RWPE2 (cell line): ENCODE data around the gene SLC22A2.

Experiments used
- ATAC-seq: fragments of 200-7000 bp; cut with Tn5 transposase; 3 replicates; pipeline ENCODE4 v1.9.1; 2021; ENCODE audit warnings: low read depth
- DNase-seq: peaks from one replicate; pipeline ENCODE4 v3.0.0-alpha.2; 2020; ENCODE audit warnings: low spot score
- H3K27ac ChIP-seq: fragments of 450-650 bp; 2 replicates; pipeline ENCODE4 v1.5.1; 2017; ENCODE audit warnings: mild to moderate bottlenecking; ENCODE audit not compliant: poor library complexity, severe bottlenecking
- H3K27me3 ChIP-seq: fragments of 250-450 bp; sonication (Bioruptor Pico); 2 replicates; pipeline ENCODE4 v1.5.1; 2021; ENCODE audit warnings: mild to moderate bottlenecking, moderate library complexity; ENCODE audit not compliant: insufficient read depth, poor library complexity, severe bottlenecking
- H3K36me3 ChIP-seq: fragments of 250-450 bp; sonication (Bioruptor Pico); 2 replicates; pipeline ENCODE4 v1.5.1; 2020; ENCODE audit warnings: low read depth, mild to moderate bottlenecking, moderate library complexity
- H3K4me1 ChIP-seq: fragments of 250-450 bp; sonication (Bioruptor Pico); 2 replicates; pipeline ENCODE4 v1.5.1; 2021; ENCODE audit warnings: mild to moderate bottlenecking, moderate library complexity; ENCODE audit not compliant: insufficient read depth, poor library complexity, severe bottlenecking
- H3K4me3 ChIP-seq: fragments of 250-450 bp; sonication (Bioruptor Pico); 2 replicates; pipeline ENCODE4 v1.5.1; 2021; ENCODE audit warnings: mild to moderate bottlenecking, moderate library complexity; ENCODE audit not compliant: severe bottlenecking
- H3K9me3 ChIP-seq: fragments of 250-450 bp; sonication (Bioruptor Pico); 2 replicates; pipeline ENCODE4 v1.5.1; 2021; ENCODE audit warnings: mild to moderate bottlenecking, moderate library complexity; ENCODE audit not compliant: severe bottlenecking
- TF ChIP-seq, protein P1 (sequence below): fragments of 450-650 bp; IDR thresholded peaks from one replicate; pipeline ENCODE4 v1.5.1; 2017; ENCODE audit warnings: mild to moderate bottlenecking, moderate library complexity; ENCODE audit not compliant: poor library complexity, severe bottlenecking

SLC22A2 gene

DNA sequence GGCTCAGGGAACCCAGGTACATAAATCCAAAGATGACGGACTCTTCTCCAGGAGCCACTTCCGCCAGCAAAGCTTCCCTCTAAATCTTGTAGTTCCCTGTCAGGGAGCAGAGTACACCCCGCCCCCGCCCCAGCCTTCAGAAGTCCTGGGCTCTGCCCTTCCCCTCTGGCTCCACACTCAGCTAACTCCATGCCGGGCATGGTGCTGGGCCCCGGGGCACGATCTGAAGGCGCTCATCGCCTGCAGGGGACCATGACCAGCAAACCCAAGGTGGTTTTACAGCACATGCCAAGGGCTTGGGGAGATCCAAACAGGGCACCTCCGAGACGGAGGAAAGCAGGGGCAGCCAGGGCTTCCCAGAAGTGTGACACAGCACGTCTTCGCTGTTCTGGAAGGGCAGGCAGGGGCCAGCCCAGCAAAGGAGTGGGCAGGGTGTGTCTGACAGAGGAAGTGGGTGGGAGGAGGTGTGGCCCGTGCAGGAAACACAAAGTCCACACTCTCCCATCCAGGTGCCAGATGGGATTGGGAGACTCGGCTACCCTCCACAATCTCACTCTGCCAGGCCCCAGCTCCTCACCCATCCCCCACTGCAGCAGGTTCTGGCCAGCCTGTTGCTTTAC lies 41.6 kb upstream of the SLC22A2 start:
- peak; percentile 80 for DNase-seq
- TF ChIP-seq, protein P1, sequence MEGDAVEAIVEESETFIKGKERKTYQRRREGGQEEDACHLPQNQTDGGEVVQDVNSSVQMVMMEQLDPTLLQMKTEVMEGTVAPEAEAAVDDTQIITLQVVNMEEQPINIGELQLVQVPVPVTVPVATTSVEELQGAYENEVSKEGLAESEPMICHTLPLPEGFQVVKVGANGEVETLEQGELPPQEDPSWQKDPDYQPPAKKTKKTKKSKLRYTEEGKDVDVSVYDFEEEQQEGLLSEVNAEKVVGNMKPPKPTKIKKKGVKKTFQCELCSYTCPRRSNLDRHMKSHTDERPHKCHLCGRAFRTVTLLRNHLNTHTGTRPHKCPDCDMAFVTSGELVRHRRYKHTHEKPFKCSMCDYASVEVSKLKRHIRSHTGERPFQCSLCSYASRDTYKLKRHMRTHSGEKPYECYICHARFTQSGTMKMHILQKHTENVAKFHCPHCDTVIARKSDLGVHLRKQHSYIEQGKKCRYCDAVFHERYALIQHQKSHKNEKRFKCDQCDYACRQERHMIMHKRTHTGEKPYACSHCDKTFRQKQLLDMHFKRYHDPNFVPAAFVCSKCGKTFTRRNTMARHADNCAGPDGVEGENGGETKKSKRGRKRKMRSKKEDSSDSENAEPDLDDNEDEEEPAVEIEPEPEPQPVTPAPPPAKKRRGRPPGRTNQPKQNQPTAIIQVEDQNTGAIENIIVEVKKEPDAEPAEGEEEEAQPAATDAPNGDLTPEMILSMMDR, result no peak
- ATAC-seq, result peak; percentile 98
- Histone ChIP-seq H3K27me3 (no peaks in the 10 kb centered on the region), H3K4me1 (peaks cover 8% of the 10 kb centered on the region), H3K36me3 (no peaks in the 10 kb centered on the region), H3K27ac (peak overlapping the region; percentile 64), H3K4me3 (no peak overlapping the region), H3K9me3 (no peaks in the 10 kb centered on the region)

DNA sequence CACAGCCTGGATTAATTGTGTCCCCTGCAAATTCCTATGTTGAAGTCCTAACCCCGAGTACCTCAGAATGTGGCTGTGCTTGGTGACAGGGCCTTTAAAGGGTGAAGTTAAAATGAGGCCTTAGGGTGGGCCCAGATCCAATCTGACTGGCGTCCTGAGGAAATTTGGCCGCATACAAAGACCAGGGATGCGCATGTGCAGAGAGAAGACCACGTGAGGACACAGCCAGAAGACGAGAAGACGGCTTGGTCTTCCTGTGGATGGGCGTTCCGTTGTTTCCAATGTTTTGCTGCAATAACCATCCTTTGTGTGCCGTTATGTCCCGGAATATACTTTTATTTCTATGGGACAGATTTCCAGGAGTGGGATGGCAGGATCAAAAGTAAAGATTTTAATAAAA lies 40.9 kb upstream of the SLC22A2 start:
- Histone ChIP-seq H3K27me3 (no peaks in the 10 kb centered on the region), H3K4me1 (peaks cover 8% of the 10 kb centered on the region)
- TF ChIP-seq, protein P1, result no peak

DNA sequence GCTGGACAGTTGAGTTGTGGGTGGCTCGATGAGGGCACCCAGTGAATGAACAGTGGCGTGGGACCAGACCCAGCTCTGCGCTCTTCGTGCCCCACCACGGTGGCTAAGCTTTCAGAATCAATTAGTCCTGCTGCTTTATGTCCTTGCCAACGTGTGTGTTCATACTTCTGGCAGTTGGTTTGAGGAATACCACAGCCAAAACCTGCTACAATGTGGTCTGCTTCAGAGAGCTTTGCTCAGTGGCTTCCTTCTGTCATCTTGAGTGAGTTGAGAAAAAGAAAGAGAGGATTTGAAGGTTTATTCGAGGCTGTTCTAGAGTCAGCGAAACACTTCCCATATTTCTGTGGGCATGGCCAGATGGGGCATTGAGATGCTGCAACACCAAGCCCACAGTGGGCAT lies 39.5 kb upstream of the SLC22A2 start:
- no peak for ATAC-seq
- no peaks in the 10 kb centered on the region for H3K9me3 ChIP-seq
- no peaks in the 10 kb centered on the region for H3K27me3 ChIP-seq
- H3K4me1 ChIP-seq, result peaks cover 8% of the 10 kb centered on the region
- H3K36me3 ChIP-seq, result no peaks in the 10 kb centered on the region
- no peak for DNase-seq
- TF ChIP-seq, protein P1, result no peak
- no peak overlapping the region for H3K4me3 ChIP-seq
- no peak overlapping the region for H3K27ac ChIP-seq

More for the DNA sequence above, 40.9 kb upstream of the SLC22A2 start:
- Histone ChIP-seq H3K27ac (peak overlapping the region; percentile 64), H3K36me3 (no peaks in the 10 kb centered on the region), H3K9me3 (no peaks in the 10 kb centered on the region), H3K4me3 (no peak overlapping the region)
- ATAC-seq (no peak), DNase-seq (no peak)

DNA sequence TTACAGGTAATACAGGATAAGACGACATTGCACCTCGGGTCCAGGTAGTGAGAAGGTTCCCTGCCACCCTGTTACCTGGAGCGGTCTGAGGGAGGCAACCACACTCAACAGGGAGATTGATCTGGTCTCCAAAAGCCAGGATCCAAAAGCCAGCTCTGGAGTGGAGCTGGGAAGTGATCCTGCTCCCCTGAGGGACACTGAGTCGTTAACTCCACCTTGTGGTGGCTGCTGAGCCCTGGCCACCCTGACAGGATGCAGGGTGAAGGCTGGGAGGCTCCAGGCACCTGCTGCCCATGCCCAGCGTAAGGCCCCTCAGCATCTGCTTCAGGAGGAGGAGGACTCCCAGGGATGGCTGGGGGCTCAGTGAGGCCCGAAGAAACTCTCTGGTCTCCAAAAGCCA lies 38.7 kb upstream of the SLC22A2 start:
- DNase-seq, result no peak
- no peak overlapping the region for H3K27ac ChIP-seq
- TF ChIP-seq, protein P1, result peak; percentile 8
- no peaks in the 10 kb centered on the region for H3K36me3 ChIP-seq
- ATAC-seq, result no peak
- no peaks in the 10 kb centered on the region for H3K9me3 ChIP-seq
- peaks cover 8% of the 10 kb centered on the region for H3K4me1 ChIP-seq
- H3K27me3 ChIP-seq, result no peaks in the 10 kb centered on the region
- no peak overlapping the region for H3K4me3 ChIP-seq

DNA sequence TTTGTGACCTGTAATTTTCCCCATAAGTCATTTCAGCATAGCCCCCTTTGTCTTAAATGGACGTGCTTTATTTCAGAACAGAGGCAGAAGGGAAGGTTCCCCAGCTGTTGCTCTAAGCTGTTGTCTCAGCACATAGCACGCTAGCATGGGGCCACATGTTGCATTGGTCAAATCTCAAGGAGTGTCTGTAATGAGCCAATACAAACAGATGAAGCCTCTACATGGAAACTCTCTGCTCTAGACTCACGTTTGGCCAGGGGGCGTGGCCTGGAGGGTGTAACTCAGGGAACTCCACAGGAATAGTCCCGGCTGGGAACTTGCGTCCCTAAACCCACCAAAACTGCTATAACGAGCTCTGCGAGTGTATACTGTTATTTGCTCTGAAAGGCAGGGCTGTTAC lies 35.2 kb upstream of the SLC22A2 start:
- no peak overlapping the region for H3K4me3 ChIP-seq
- no peaks in the 10 kb centered on the region for H3K4me1 ChIP-seq
- H3K27me3 ChIP-seq, result no peaks in the 10 kb centered on the region
- ATAC-seq, result no peak
- DNase-seq, result no peak
- no peaks in the 10 kb centered on the region for H3K36me3 ChIP-seq
- TF ChIP-seq, protein P1, result no peak
- no peaks in the 10 kb centered on the region for H3K9me3 ChIP-seq
- H3K27ac ChIP-seq, result no peak overlapping the region
